KMS-11 (cell line): ENCODE results near the gene ZNF174.

Experiments used
- H2AFZ ChIP-seq: fragments of 200-600 bp; sonication (generic); 2 replicates; pipeline ENCODE4 v1.6.1; 2016; ENCODE audit warnings: antibody characterized with exemption, mixed run types, low read depth
- H3K27ac ChIP-seq: fragments of 200-600 bp; sonication (generic); 2 replicates; pipeline ENCODE4 v1.6.1; 2016; ENCODE audit warnings: mild to moderate bottlenecking, mixed run types
- H3K27me3 ChIP-seq: fragments of 200-600 bp; sonication (generic); 2 replicates; pipeline ENCODE4 v1.6.1; 2017; ENCODE audit warnings: mild to moderate bottlenecking, low read depth, mixed run types, moderate library complexity; ENCODE audit not compliant: insufficient read depth
- H3K36me3 ChIP-seq: fragments of 200-600 bp; sonication (generic); 2 replicates; pipeline ENCODE4 v1.6.1; 2017; ENCODE audit warnings: mild to moderate bottlenecking, mixed run types; ENCODE audit not compliant: insufficient read depth
- H3K4me1 ChIP-seq: fragments of 200-600 bp; sonication (generic); 2 replicates; pipeline ENCODE4 v1.6.1; 2016; ENCODE audit warnings: mild to moderate bottlenecking, low read depth, mixed run types; ENCODE audit not compliant: poor library complexity, severe bottlenecking
- H3K4me2 ChIP-seq: fragments of 200-600 bp; sonication (generic); 2 replicates; pipeline ENCODE4 v1.7.0; 2016; ENCODE audit warnings: mild to moderate bottlenecking, mixed run types
- H3K4me3 ChIP-seq: fragments of 200-600 bp; sonication (generic); IDR thresholded peaks from 2 replicates; pipeline ENCODE4 v1.6.1; 2017; ENCODE audit warnings: low read depth, low read length, mixed read lengths; ENCODE audit not compliant: insufficient read depth
- H3K79me2 ChIP-seq: fragments of 200-600 bp; sonication (generic); 2 replicates; pipeline ENCODE4 v1.6.1; 2016; ENCODE audit warnings: low read depth, mixed run types; ENCODE audit not compliant: insufficient read depth
- H3K9ac ChIP-seq: fragments of 200-600 bp; sonication (generic); 2 replicates; pipeline ENCODE4 v1.6.1; 2016; ENCODE audit warnings: mild to moderate bottlenecking, mixed run types
- H4K20me1 ChIP-seq: fragments of 200-600 bp; sonication (generic); 2 replicates; pipeline ENCODE4 v1.6.1; 2016; ENCODE audit warnings: mild to moderate bottlenecking, mixed run types; ENCODE audit not compliant: insufficient read depth
- CTCF ChIP-seq: fragments of 200-600 bp; sonication (generic); conservative IDR thresholded peaks from 2 replicates; pipeline ENCODE4 v1.6.1; 2017; ENCODE audit warnings: low read depth, mild to moderate bottlenecking, antibody characterized with exemption, low read length, moderate library complexity, mixed read lengths

The ZNF174 gene

GRCh38 chr16:3413730-3414379 is 12.8 kb downstream of the ZNF174 start:
- H3K4me3 ChIP-seq: no peak overlapping the region
- H3K9ac ChIP-seq: no peak overlapping the region
- H3K79me2 ChIP-seq: no peaks in the 10 kb centered on the region
- H3K27ac ChIP-seq: no peak overlapping the region
- no peak overlapping the region for H3K4me2 ChIP-seq
- H3K27me3 ChIP-seq: no peaks in the 10 kb centered on the region
- no peaks in the 10 kb centered on the region for H4K20me1 ChIP-seq
- H3K4me1 ChIP-seq: no peaks in the 10 kb centered on the region
- no peak overlapping the region for H2AFZ ChIP-seq
- no peaks in the 10 kb centered on the region; the same call in 1 of the 2 replicates for H3K36me3 ChIP-seq
- TF ChIP-seq CTCF: no peak

- H2AFZ ChIP-seq: no peak overlapping the region
- H3K27ac ChIP-seq: no peak overlapping the region
- peaks cover 19% of the 10 kb centered on the region for H3K4me1 ChIP-seq
- H3K4me3 ChIP-seq: no peak overlapping the region
- no peaks in the 10 kb centered on the region for H3K79me2 ChIP-seq
- no peaks in the 10 kb centered on the region for H4K20me1 ChIP-seq
- H3K27me3 ChIP-seq: no peaks in the 10 kb centered on the region
- no peak for TF ChIP-seq CTCF
- H3K36me3 ChIP-seq: no peaks in the 10 kb centered on the region
- H3K4me2 ChIP-seq: no peak overlapping the region
- H3K9ac ChIP-seq: no peak overlapping the region
Observed at GRCh38 chr16:3431779-3432219, 30.8 kb downstream of the ZNF174 start.

- Histone ChIP-seq H3K27ac (no peak overlapping the region; the same call in 1 of the 2 replicates), H3K36me3 (no peaks in the 10 kb centered on the region), H3K9ac (no peak overlapping the region), H4K20me1 (no peaks in the 10 kb centered on the region), H2AFZ (no peak overlapping the region), H3K4me1 (peaks cover 19% of the 10 kb centered on the region), H3K27me3 (no peaks in the 10 kb centered on the region), H3K4me2 (no peak overlapping the region; the same call in 1 of the 2 replicates), H3K79me2 (no peaks in the 10 kb centered on the region), H3K4me3 (no peak overlapping the region)
- no peak for TF ChIP-seq CTCF
Observed at GRCh38 chr16:3434373-3434772, 33.4 kb downstream of the ZNF174 start.

- no peak for TF ChIP-seq CTCF
- no peak overlapping the region for H2AFZ ChIP-seq
- H3K27ac ChIP-seq: no peak overlapping the region
- H3K4me2 ChIP-seq: no peak overlapping the region
- no peaks in the 10 kb centered on the region for H3K79me2 ChIP-seq
- no peak overlapping the region for H3K9ac ChIP-seq
- H3K36me3 ChIP-seq: no peaks in the 10 kb centered on the region
- H3K4me3 ChIP-seq: no peak overlapping the region
- H3K4me1 ChIP-seq: peaks cover 7% of the 10 kb centered on the region
- no peaks in the 10 kb centered on the region for H3K27me3 ChIP-seq
- H4K20me1 ChIP-seq: no peaks in the 10 kb centered on the region
Observed at GRCh38 chr16:3439637-3440036, 38.6 kb downstream of the ZNF174 start.
